ENCODE data around the gene SLC22A23.

The SLC22A23 gene

GRCh38 chr6:3366596-3367413 lies 90.0 kb downstream of the SLC22A23 start:
- peak; percentile 19 for DNase-seq

GRCh38 chr6:3364391-3364790 lies 92.5 kb downstream of the SLC22A23 start:
- DNase-seq, result no peak

- peak; percentile 44 for DNase-seq
These were observed 93.4 kb downstream of the SLC22A23 start for GRCh38 chr6:3363296-3364025.

GRCh38 chr6:3361312-3362037 lies 95.4 kb downstream of the SLC22A23 start:
- peak; percentile 90 for DNase-seq

- DNase-seq, result no peak
These were observed 96.2 kb downstream of the SLC22A23 start for GRCh38 chr6:3360727-3361045.

GRCh38 chr6:3359973-3360726 lies 96.7 kb downstream of the SLC22A23 start:
- no peak for DNase-seq

GRCh38 chr6:3359101-3359752 lies 97.6 kb downstream of the SLC22A23 start:
- DNase-seq, result no peak

- no peak for DNase-seq
These were observed 98.3 kb downstream of the SLC22A23 start for GRCh38 chr6:3358413-3359100.

GRCh38 chr6:3357678-3358077 lies 99.2 kb downstream of the SLC22A23 start:
- no peak for DNase-seq

- DNase-seq, result no peak
These were observed 99.9 kb downstream of the SLC22A23 start for GRCh38 chr6:3356824-3357420.

GRCh38 chr6:3356056-3356823 lies 100.6 kb downstream of the SLC22A23 start:
- peak; percentile 54 for DNase-seq

GRCh38 chr6:3355358-3356055 lies 101.3 kb downstream of the SLC22A23 start:
- no peak for DNase-seq

GRCh38 chr6:3355011-3355357 lies 101.9 kb downstream of the SLC22A23 start:
- DNase-seq, result no peak

- no peak for DNase-seq
These were observed 102.9 kb downstream of the SLC22A23 start for GRCh38 chr6:3353939-3354338.

- DNase-seq, result no peak
These were observed 103.5 kb downstream of the SLC22A23 start for GRCh38 chr6:3353213-3353903.

- no peak for DNase-seq
These were observed 104.2 kb downstream of the SLC22A23 start for GRCh38 chr6:3352678-3353077.

GRCh38 chr6:3351829-3352524 lies 104.9 kb downstream of the SLC22A23 start:
- DNase-seq, result no peak

- no peak for DNase-seq
These were observed 105.7 kb downstream of the SLC22A23 start for GRCh38 chr6:3351105-3351676.

Measured in NCI-H2171 (cell line).